GM18858 (cell line): ENCODE measurements around the gene ITPK1.

Source experiments
- ATAC-seq: cut with Tn5 transposase; IDR thresholded peaks from one replicate; pipeline ENCODE4 v1.9.1; 2021; ENCODE audit not compliant: unreplicated experiment

The ITPK1 gene

GRCh38 chr14:93045965-93046704, 69.6 kb downstream of the ITPK1 start:
- no peak for ATAC-seq

- no peak for ATAC-seq
Measured at GRCh38 chr14:93045211-93045674, 70.5 kb downstream of the ITPK1 start.

GRCh38 chr14:93044556-93044955, 71.2 kb downstream of the ITPK1 start:
- ATAC-seq, result no peak

GRCh38 chr14:93044121-93044520, 71.6 kb downstream of the ITPK1 start:
- ATAC-seq, result no peak

GRCh38 chr14:93042968-93043940, 72.5 kb downstream of the ITPK1 start:
- ATAC-seq, result no peak

GRCh38 chr14:93041830-93042229, 73.9 kb downstream of the ITPK1 start:
- ATAC-seq, result no peak

- no peak for ATAC-seq
Measured at GRCh38 chr14:93040982-93041381, 74.7 kb downstream of the ITPK1 start.

- no peak for ATAC-seq
Measured at GRCh38 chr14:93040443-93040842, 75.3 kb downstream of the ITPK1 start.

- no peak for ATAC-seq
Measured at GRCh38 chr14:93039649-93040315, 75.9 kb downstream of the ITPK1 start.

- no peak for ATAC-seq
Measured at GRCh38 chr14:93037351-93037750, 78.4 kb downstream of the ITPK1 start.

- ATAC-seq, result no peak
Measured at GRCh38 chr14:93036652-93037345, 78.9 kb downstream of the ITPK1 start.

- no peak for ATAC-seq
Measured at GRCh38 chr14:93035917-93036651, 79.6 kb downstream of the ITPK1 start.

GRCh38 chr14:93035585-93035916, 80.2 kb downstream of the ITPK1 start:
- no peak for ATAC-seq

- no peak for ATAC-seq
Measured at GRCh38 chr14:93034671-93034994, 81.1 kb downstream of the ITPK1 start.

GRCh38 chr14:93033983-93034670, 81.6 kb downstream of the ITPK1 start:
- ATAC-seq, result peak; percentile 45

- no peak for ATAC-seq
Measured at GRCh38 chr14:93033084-93033982, 82.4 kb downstream of the ITPK1 start.

GRCh38 chr14:93032421-93032936, 83.2 kb downstream of the ITPK1 start:
- no peak for ATAC-seq

- ATAC-seq, result no peak
Measured at GRCh38 chr14:93031505-93032315, 84.0 kb downstream of the ITPK1 start.
